ENCODE results near the gene CLASP1. TPM values are rescaled to one million over a fixed set of nuclear protein-coding genes. Genes with fewer than 3 reads are reported as not detected.

Gene CLASP1
- total RNA-seq, 1 donor: 46.0 TPM

GRCh38 chr2:121599963-121600651 is 49.2 kb downstream of the CLASP1 start:
- H3K4me2 ChIP-seq (ENCODE audit: insufficient read depth, low read length): no peak overlapping the region
- TF ChIP-seq CTCF (IDR thresholded peaks at IDR 0.05; ENCODE audit: extremely low read depth, low read depth, low read length): no peak
- H4K20me1 ChIP-seq (ENCODE audit: insufficient read depth, low read length): peaks cover 14% of the 10 kb centered on the region
- no peaks in the 10 kb centered on the region for H3K9me3 ChIP-seq (ENCODE audit: low read depth, low read length)
- H3K36me3 ChIP-seq (ENCODE audit: insufficient read depth, low read length): no peaks in the 10 kb centered on the region
- peaks cover 11% of the 10 kb centered on the region for H3K4me1 ChIP-seq (ENCODE audit: insufficient read depth, low read length)
- peaks cover 69% of the 10 kb centered on the region for H3K79me2 ChIP-seq (ENCODE audit: insufficient read depth, low read length)
- no peak overlapping the region for H2AFZ ChIP-seq (ENCODE audit: low read length)
- DNase-seq (ENCODE audit: insufficient read length, low spot score, missing footprints): no peak
- H3K27me3 ChIP-seq (ENCODE audit: insufficient read depth, low read length): no peaks in the 10 kb centered on the region
- H3K4me3 ChIP-seq (ENCODE audit: insufficient read depth, low read length): no peak overlapping the region
- H3K27ac ChIP-seq (ENCODE audit: low read depth, low read length): no peak overlapping the region

DNA sequence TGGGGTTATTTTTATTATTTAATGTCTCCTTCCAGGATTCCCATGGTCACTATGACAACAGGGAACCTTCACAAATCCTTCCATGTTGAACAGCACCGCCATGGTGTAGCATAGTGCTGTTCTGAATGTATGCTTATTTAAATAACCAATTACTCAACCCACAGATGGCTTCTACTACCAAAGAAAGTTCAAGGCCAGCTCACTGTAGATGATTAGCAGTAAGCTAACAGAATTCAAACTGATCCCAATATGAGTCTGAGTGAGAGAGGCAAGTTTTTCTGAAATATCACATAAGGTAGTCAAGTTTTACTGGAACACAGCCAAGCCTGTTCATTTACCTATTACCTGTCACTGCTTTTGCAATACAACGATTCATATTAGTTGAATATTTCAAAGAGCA is 51.2 kb downstream of the CLASP1 start:
- TF ChIP-seq CTCF (IDR thresholded peaks at IDR 0.05; ENCODE audit: extremely low read depth, low read depth, low read length): no peak
- Histone ChIP-seq H3K27ac (ENCODE audit: low read depth, low read length) (no peak overlapping the region), H3K4me2 (ENCODE audit: insufficient read depth, low read length) (no peak overlapping the region), H3K4me1 (ENCODE audit: insufficient read depth, low read length) (peaks cover 11% of the 10 kb centered on the region), H3K9me3 (ENCODE audit: low read depth, low read length) (no peaks in the 10 kb centered on the region), H3K4me3 (ENCODE audit: insufficient read depth, low read length) (no peak overlapping the region), H4K20me1 (ENCODE audit: insufficient read depth, low read length) (peaks cover 8% of the 10 kb centered on the region), H3K36me3 (ENCODE audit: insufficient read depth, low read length) (no peaks in the 10 kb centered on the region), H3K79me2 (ENCODE audit: insufficient read depth, low read length) (peaks cover 58% of the 10 kb centered on the region), H2AFZ (ENCODE audit: low read length) (no peak overlapping the region), H3K27me3 (ENCODE audit: insufficient read depth, low read length) (no peaks in the 10 kb centered on the region)
- DNase-seq (ENCODE audit: insufficient read length, low spot score, missing footprints): no peak

DNA sequence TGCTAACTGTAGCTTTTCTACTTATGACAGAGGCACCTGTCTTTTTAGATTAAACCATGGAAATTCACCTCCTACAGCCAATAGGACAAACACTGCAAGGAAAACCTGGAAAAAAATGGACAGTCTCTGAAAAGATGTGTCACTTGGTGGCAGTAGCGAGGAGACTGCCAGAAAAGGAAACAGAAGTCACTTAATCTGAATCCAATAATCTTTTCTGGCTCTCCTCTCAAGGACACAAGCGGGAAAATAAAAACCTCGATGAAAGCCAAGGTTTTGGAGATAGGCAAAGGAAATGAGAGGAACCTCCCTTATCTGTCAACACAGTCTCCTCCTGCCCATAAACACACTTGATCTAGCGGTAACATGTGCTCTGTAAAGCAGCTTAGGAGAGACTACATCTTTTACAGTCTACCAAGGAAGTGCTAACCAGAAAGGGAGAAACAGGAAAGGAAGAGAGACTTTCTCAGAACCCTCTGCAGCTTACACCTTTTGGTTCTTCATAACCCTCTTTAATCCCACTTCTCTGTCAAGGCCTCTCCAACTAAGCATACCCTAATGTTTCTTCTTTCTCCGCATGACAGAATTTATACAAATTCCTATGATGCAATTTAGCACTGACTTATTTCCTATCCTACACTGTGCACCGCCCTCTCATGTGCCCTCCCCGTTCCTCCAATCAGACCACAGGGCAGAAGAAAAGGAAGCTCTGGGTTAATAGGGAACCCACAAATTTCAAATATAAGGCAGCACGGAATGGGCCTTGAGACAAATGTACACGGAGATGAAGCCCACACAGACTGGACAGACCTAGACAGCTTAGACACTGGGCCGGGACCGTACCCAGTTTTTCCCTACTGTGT is 52.8 kb downstream of the CLASP1 start:
- Histone ChIP-seq H3K27me3 (ENCODE audit: insufficient read depth, low read length) (no peaks in the 10 kb centered on the region), H4K20me1 (ENCODE audit: insufficient read depth, low read length) (peaks cover 5% of the 10 kb centered on the region), H3K4me3 (ENCODE audit: insufficient read depth, low read length) (peak overlapping the region; percentile 17), H3K9me3 (ENCODE audit: low read depth, low read length) (no peaks in the 10 kb centered on the region), H3K4me2 (ENCODE audit: insufficient read depth, low read length) (peak overlapping the region; percentile 69), H3K4me1 (ENCODE audit: insufficient read depth, low read length) (peaks cover 11% of the 10 kb centered on the region), H3K27ac (ENCODE audit: low read depth, low read length) (peak overlapping the region; percentile 10), H3K36me3 (ENCODE audit: insufficient read depth, low read length) (no peaks in the 10 kb centered on the region), H2AFZ (ENCODE audit: low read length) (peak overlapping the region; percentile 11), H3K79me2 (ENCODE audit: insufficient read depth, low read length) (peaks cover 54% of the 10 kb centered on the region)
- peak; percentile 49 for TF ChIP-seq CTCF (IDR thresholded peaks at IDR 0.05; ENCODE audit: extremely low read depth, low read depth, low read length)
- DNase-seq (ENCODE audit: insufficient read length, low spot score, missing footprints): peak; percentile 50

Measured in osteoblast (primary cell).